ENCODE data around the gene GGNBP2.
"Not testable (repeated sequence)": the region's sequence is repeated elsewhere in the genome, so short reads cannot be mapped to it uniquely, and the experiment has no call there.

GRCh38 chr17:36508439-36508838, 36.3 kb upstream of the GGNBP2 start:
- not testable (repeated sequence) for TF ChIP-seq POLR2A, CTCF, EP300 (IDR thresholded peaks at IDR 0.05)
